SK-N-SH treated with all-trans-retinoic acid at 6 μM for 48 hours (cell line): ENCODE measurements around the gene PALLD.

Source experiments
- ARNTL ChIP-seq: fragments of 450-650 bp; formaldehyde crosslinking; IDR thresholded peaks from 2 replicates; pipeline ENCODE4 v1.5.0; 2020; ENCODE audit warnings: low read depth, mild to moderate bottlenecking, moderate library complexity, borderline replicate concordance
- ESRRG ChIP-seq: fragments of 250-450 bp; sonication (Bioruptor Pico); IDR thresholded peaks from 2 replicates; pipeline ENCODE4 v1.6.1; 2021; ENCODE audit warnings: mild to moderate bottlenecking
- GLIS3 ChIP-seq: fragments of 250-450 bp; sonication (Bioruptor Pico); IDR thresholded peaks from 2 replicates; pipeline ENCODE4 v1.5.0; 2020; ENCODE audit warnings: mild to moderate bottlenecking, moderate library complexity
- TF ChIP-seq, protein P1 (sequence below): fragments of 250-450 bp; sonication (Bioruptor Pico); IDR thresholded peaks from 2 replicates; pipeline ENCODE4 v1.8.0; 2020; ENCODE audit warnings: mild to moderate bottlenecking, moderate library complexity, borderline replicate concordance

DNA sequence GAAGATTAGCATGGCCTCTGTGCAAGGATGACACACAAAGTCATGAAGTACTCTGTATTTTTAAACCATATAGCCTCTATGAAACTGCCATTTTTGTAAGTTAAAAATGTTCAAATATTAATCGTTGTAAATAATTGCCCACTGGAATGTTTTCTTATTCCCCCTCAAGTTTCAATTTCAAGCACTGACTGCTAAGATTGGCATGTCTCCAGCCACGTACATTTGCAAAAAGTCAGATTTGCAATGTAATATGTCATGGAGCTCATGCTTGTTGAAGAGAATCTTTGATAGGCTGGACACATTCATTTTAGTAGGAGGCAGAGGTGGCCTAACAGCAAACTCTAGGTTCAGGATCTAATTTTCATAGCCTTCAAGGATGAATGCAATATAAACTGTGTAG is 388.5 kb downstream of the PALLD start:
- no peak for TF ChIP-seq GLIS3 (CRISPR knock-in tag)
- TF ChIP-seq ESRRG (CRISPR knock-in tag), result no peak
- TF ChIP-seq, protein P1, sequence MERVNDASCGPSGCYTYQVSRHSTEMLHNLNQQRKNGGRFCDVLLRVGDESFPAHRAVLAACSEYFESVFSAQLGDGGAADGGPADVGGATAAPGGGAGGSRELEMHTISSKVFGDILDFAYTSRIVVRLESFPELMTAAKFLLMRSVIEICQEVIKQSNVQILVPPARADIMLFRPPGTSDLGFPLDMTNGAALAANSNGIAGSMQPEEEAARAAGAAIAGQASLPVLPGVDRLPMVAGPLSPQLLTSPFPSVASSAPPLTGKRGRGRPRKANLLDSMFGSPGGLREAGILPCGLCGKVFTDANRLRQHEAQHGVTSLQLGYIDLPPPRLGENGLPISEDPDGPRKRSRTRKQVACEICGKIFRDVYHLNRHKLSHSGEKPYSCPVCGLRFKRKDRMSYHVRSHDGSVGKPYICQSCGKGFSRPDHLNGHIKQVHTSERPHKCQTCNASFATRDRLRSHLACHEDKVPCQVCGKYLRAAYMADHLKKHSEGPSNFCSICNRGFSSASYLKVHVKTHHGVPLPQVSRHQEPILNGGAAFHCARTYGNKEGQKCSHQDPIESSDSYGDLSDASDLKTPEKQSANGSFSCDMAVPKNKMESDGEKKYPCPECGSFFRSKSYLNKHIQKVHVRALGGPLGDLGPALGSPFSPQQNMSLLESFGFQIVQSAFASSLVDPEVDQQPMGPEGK, result no peak
- no peak for TF ChIP-seq ARNTL (CRISPR knock-in tag)
